K562 (cell line): ENCODE measurements around the gene TLR2. TPM values are rescaled to one million over a fixed set of nuclear protein-coding genes. Genes with fewer than 3 reads are reported as not detected.

Experiments used
- ATAC-seq: fragments of 200-7000 bp; cut with Tn5 transposase; 3 replicates; pipeline ENCODE4 v1.9.1; 2020; ENCODE audit warnings: moderate library complexity
- BruUV-seq: library from RNA; stranded (reverse); fragments of 400-500 nt; replicated peaks from 2 replicates; lab custom pipeline; 2021; lab: Mats Ljungman, UMichigan
- CTCF ChIA-PET: fragments of 300-600 bp; formaldehyde crosslinking; extraction: SDS; loops from one replicate; lab custom pipeline; 2021; ENCODE audit warnings: low intra/inter-chr PET ratio; lab: Yijun Ruan, JAX
- POLR2A ChIA-PET: fragments of 300-600, 350-650 bp; sonication (Branson Sonifier 250); formaldehyde crosslinking; extraction: SDS; loops from one replicate; lab custom pipeline; 2021; ENCODE audit warnings: antibody characterized with exemption, inconsistent platforms; lab: Yijun Ruan, JAX
- DNase-seq, 4 experiments: peaks; one replicate each; pipeline versions ENCODE4 v3.0.0 to v3.0.0-alpha.2; 2011 to 2018; ENCODE audit warnings: low spot score in 3 of 4, mixed read lengths in 3 of 4; ENCODE audit errors: extremely low read depth in 1 of 4
- FAIRE-seq: peaks from 2 replicates; lab custom pipeline; 2011; peaks lifted over from hg19 to GRCh38; lab: Jason Lieb, UNC
- H2AFZ ChIP-seq: 2 replicates; pipeline ENCODE4 v1.6.0; 2011; ENCODE audit warnings: low read depth, low read length, control low read depth, inconsistent platforms
- H3K27ac ChIP-seq: fragments of 200-600 bp; 3 replicates; pipeline ENCODE4 v1.8.0; 2011; ENCODE audit warnings: low read depth, mild to moderate bottlenecking, control low read depth, inconsistent platforms, low read length, moderate library complexity, mixed read lengths; ENCODE audit errors: extremely low read depth
- H3K27me3 ChIP-seq, 2 experiments: fragments of 300-600 bp in 1 of 2; 2 replicates in 1 of 2; 3 replicates in 1 of 2; pipeline versions ENCODE4 v1.6.0 to v1.8.0; 2011; ENCODE audit warnings: inconsistent platforms in 2 of 2, low read length in 2 of 2, mild to moderate bottlenecking in 1 of 2, mixed read lengths in 1 of 2, moderate library complexity in 1 of 2; ENCODE audit not compliant: control insufficient read depth in 2 of 2, insufficient read depth in 2 of 2
- H3K36me3 ChIP-seq: fragments of 300-600 bp; 3 replicates; pipeline ENCODE4 v1.8.0; 2011; ENCODE audit warnings: mild to moderate bottlenecking, low read length, inconsistent platforms; ENCODE audit not compliant: control insufficient read depth, insufficient read depth
- H3K4me1 ChIP-seq, 2 experiments: fragments of 200-600 bp in 1 of 2; replicated peaks in 1 of 2; 2 replicates in 1 of 2; 3 replicates in 1 of 2; pipeline versions ENCODE4 v1.5.1 to v1.8.0; 2011; ENCODE audit warnings: inconsistent platforms in 2 of 2, low read length in 2 of 2, mild to moderate bottlenecking in 1 of 2, mixed read lengths in 1 of 2, moderate library complexity in 1 of 2; ENCODE audit not compliant: control insufficient read depth in 2 of 2, insufficient read depth in 2 of 2
- H3K4me2 ChIP-seq: 2 replicates; pipeline ENCODE4 v1.6.1; 2011; ENCODE audit warnings: low read length, control low read depth, inconsistent platforms, mixed read lengths; ENCODE audit not compliant: insufficient read depth
- H3K4me3 ChIP-seq: fragments of 200-600 bp; sonication (generic), shearing (Covaris generic); 2 replicates; pipeline ENCODE4 v1.5.1; 2016; ENCODE audit warnings: control low read depth, inconsistent platforms
- H3K79me2 ChIP-seq: fragments of 200-600 bp; 3 replicates; pipeline ENCODE4 v1.8.0; 2011; ENCODE audit warnings: low read length, inconsistent platforms; ENCODE audit not compliant: control insufficient read depth, insufficient read depth
- H3K9ac ChIP-seq, 2 experiments: 2 replicates each; pipeline versions ENCODE4 v1.6.0 to v1.6.1; 2011; ENCODE audit warnings: low read depth in 2 of 2, low read length in 2 of 2, control low read depth in 1 of 2, inconsistent platforms in 1 of 2, mild to moderate bottlenecking in 1 of 2, mixed read lengths in 1 of 2; ENCODE audit not compliant: insufficient read depth in 1 of 2
- H3K9me1 ChIP-seq: one replicate; pipeline ENCODE4 v1.6.0; 2011; ENCODE audit warnings: inconsistent platforms, mild to moderate bottlenecking, low read length, moderate library complexity; ENCODE audit not compliant: control insufficient read depth, insufficient read depth
- H3K9me3 ChIP-seq: replicated peaks from 2 replicates; pipeline ENCODE4 v1.5.1; 2011; ENCODE audit warnings: low read depth, low read length, inconsistent platforms; ENCODE audit not compliant: control insufficient read depth, insufficient read depth
- H4K20me1 ChIP-seq: replicated peaks from 2 replicates; pipeline ENCODE4 v1.6.1; 2011; ENCODE audit warnings: low read length, inconsistent platforms, mixed read lengths; ENCODE audit not compliant: control insufficient read depth, insufficient read depth
- CREB3L1 ChIP-seq: fragments of 450-650 bp; IDR thresholded peaks from 2 replicates; pipeline ENCODE4 v1.6.1; 2014; ENCODE audit warnings: low read depth, mild to moderate bottlenecking, moderate library complexity, borderline replicate concordance
- DMBX1 ChIP-seq: fragments of 250-450 bp; sonication (Bioruptor Pico); IDR thresholded peaks from 2 replicates; pipeline ENCODE4 v1.8.0; 2022; ENCODE audit warnings: inconsistent platforms, mild to moderate bottlenecking, moderate library complexity, borderline replicate concordance
- DPF2 ChIP-seq: fragments of 450-650 bp; IDR thresholded peaks from 2 replicates; pipeline ENCODE4 v1.6.1; 2016
- ELK3 ChIP-seq: fragments of 450-650 bp; formaldehyde crosslinking; IDR thresholded peaks from 2 replicates; pipeline ENCODE4 v1.4.0; 2020; ENCODE audit warnings: mild to moderate bottlenecking
- MCM2 ChIP-seq: fragments of 450-650 bp; IDR thresholded peaks from 2 replicates; pipeline ENCODE4 v1.6.1; 2017; ENCODE audit warnings: low read depth, mild to moderate bottlenecking
- MCM7 ChIP-seq, 2 experiments: fragments of 450-650 bp; IDR thresholded peaks; 2 replicates each; pipeline ENCODE4 v1.6.1; 2016 to 2018
- NCOR1 ChIP-seq: fragments of 450-650 bp; IDR thresholded peaks from 2 replicates; pipeline ENCODE4 v1.6.1; 2016; ENCODE audit warnings: mild to moderate bottlenecking, moderate library complexity
- POLR2G ChIP-seq: fragments of 200-400 bp; formaldehyde crosslinking; IDR thresholded peaks from 2 replicates; pipeline ENCODE4 v1.6.1; 2017; ENCODE audit warnings: low read depth, mild to moderate bottlenecking, antibody characterized with exemption, low read length, moderate library complexity
- SRSF9 ChIP-seq: fragments of 200-400 bp; formaldehyde crosslinking; IDR thresholded peaks from 2 replicates; pipeline ENCODE4 v1.6.1; 2017; ENCODE audit warnings: low read depth, low read length, borderline replicate concordance
- YY1 ChIP-seq, 3 experiments: IDR thresholded peaks; 2 replicates each; pipeline ENCODE4 v1.6.1; 2011; ENCODE audit warnings: low read length in 2 of 3, mild to moderate bottlenecking in 2 of 3, moderate library complexity in 2 of 3, borderline replicate concordance in 1 of 3, control low read depth in 1 of 3, low read depth in 1 of 3; ENCODE audit not compliant: insufficient read depth in 3 of 3, insufficient replicate concordance in 2 of 3, control insufficient read depth in 1 of 3, insufficient read length in 1 of 3; ENCODE audit errors: extremely low read depth in 1 of 3
- ZNF551 ChIP-seq: fragments of 250-450 bp; sonication (Bioruptor Pico); IDR thresholded peaks from 2 replicates; pipeline ENCODE4 v1.5.0; 2021; ENCODE audit warnings: mild to moderate bottlenecking, moderate library complexity
- WGBS: fragments of 100-300 bp; shearing (Covaris generic); methylation state at CpG from one replicate; pipeline ENCODE4 v1.1.6; 2016; ENCODE audit warnings: low coverage, mixed read lengths; ENCODE audit not compliant: insufficient coverage; ENCODE audit errors: missing lambda C conversion rate; 5-methylcytosine and 5-hydroxymethylcytosine counted together
- in situ Hi-C: fragments of 300-500 bp; cut with MboI; formaldehyde crosslinking; loops from 4 replicates; pipeline ENCODE4 v1.15.0; 2018; ENCODE audit warnings: inconsistent platforms, mixed read lengths
- intact Hi-C: fragments of 100-400 bp; cut with micrococcal nuclease; formaldehyde crosslinking; loops from 2 replicates; pipeline ENCODE4 v1.14.2; 2022
- polyA plus RNA-seq, 8 experiments: library from polyadenylated mRNA; depleted of rRNA in 4 of 8; stranded (reverse) in 5 of 8; unstranded in 3 of 8; fragments of >200 nt; fragmentation: Nextera tagmentation in 2 of 8; fragmentation: Illumina TruSeq in 1 of 8; extraction: Ambion mirVana in 2 of 8; extraction: Trizol in 1 of 8; gene quantifications; 2 replicates each; pipeline versions ENCODE4 v1.2.1 to v1.2.3, GENCODE V29; 2011 to 2014; ENCODE audit warnings: inconsistent platforms in 1 of 8, missing spikeins in 1 of 8
- total RNA-seq, 7 experiments: library from RNA; depleted of rRNA in 6 of 7; stranded (reverse); fragments of >200 nt in 6 of 7; fragmentation: Illumina TruSeq in 2 of 7; extraction: Trizol in 2 of 7; gene quantifications; 2 replicates each; pipeline versions ENCODE4 v1.2.1 to v1.2.3, GENCODE V29; 2011 to 2021; ENCODE audit warnings: low replicate concordance in 1 of 7
- TF ChIP-seq, protein P1 (sequence below): fragments of 450-650 bp; IDR thresholded peaks from 2 replicates; pipeline ENCODE4 v1.6.1; 2017; ENCODE audit warnings: antibody characterized with exemption, mild to moderate bottlenecking

TLR2 gene
- total and polyA plus RNA-seq, 9 of the 15 experiments (the other 6 are each of a cell fraction or from before 2014, with no cell fraction given) = 0.09 to 0.11 TPM; not detected in 7

DNA sequence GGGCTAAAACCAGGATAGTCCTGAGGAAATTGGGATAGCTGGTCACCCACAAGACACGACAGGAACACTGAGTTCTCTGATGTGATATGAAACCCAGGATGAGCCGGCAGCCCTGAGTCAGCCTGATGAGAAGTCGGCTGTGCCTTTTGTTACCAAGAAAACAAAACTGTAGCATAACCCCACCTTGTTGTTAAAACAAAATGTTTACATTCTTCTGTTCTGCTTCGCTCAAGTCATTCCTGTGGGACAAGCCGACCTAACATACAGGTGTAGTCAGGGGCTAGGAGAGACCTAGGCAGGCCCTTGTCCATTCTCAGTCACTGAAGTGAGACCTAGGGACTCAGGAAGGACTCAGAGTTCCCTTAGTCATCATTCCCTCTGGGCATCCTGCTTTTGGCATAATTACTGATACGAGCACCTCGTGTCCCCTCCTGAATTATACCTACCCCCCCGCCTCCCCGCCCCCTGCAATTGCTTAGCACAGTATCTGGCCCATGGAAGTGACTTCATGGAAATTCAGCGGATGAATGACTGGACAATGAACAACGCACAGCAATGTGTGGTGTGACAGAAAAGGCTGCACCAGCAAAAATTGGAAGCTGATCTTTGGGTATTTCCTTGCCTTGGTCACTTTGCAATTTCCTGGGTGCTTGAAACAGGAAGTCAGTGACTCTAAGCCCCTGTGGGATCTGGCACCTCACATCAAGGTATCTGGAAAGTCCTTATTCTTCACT is 31.9 kb upstream of the TLR2 start:
- in situ Hi-C loops = no loop called here
- BruUV-seq = no TSS peak
- H3K4me1 ChIP-seq = no peaks in the 10 kb centered on the region; a peak in 1 of 5 replicates

More for the DNA sequence above, 31.9 kb upstream of the TLR2 start:
- TF ChIP-seq MCM7 (IDR thresholded peaks at IDR 0.05) (no peak), CREB3L1 (no peak), SRSF9 (no peak), DMBX1 (CRISPR knock-in tag) (no peak), YY1 (IDR thresholded peaks at IDR 0.05; ENCODE audit: borderline replicate concordance in 1 of 3, control insufficient read depth in 1 of 3, extremely low read depth in 1 of 3, insufficient read depth in 3 of 3, insufficient read length in 1 of 3, insufficient replicate concordance in 2 of 3, low read depth in 1 of 3, low read length in 2 of 3) (no peak), NCOR1 (no peak), DPF2 (no peak), POLR2G (no peak), ZNF551 (CRISPR knock-in tag) (no peak), ELK3 (CRISPR knock-in tag) (no peak), MCM2 (no peak)
- TF ChIP-seq, protein P1, sequence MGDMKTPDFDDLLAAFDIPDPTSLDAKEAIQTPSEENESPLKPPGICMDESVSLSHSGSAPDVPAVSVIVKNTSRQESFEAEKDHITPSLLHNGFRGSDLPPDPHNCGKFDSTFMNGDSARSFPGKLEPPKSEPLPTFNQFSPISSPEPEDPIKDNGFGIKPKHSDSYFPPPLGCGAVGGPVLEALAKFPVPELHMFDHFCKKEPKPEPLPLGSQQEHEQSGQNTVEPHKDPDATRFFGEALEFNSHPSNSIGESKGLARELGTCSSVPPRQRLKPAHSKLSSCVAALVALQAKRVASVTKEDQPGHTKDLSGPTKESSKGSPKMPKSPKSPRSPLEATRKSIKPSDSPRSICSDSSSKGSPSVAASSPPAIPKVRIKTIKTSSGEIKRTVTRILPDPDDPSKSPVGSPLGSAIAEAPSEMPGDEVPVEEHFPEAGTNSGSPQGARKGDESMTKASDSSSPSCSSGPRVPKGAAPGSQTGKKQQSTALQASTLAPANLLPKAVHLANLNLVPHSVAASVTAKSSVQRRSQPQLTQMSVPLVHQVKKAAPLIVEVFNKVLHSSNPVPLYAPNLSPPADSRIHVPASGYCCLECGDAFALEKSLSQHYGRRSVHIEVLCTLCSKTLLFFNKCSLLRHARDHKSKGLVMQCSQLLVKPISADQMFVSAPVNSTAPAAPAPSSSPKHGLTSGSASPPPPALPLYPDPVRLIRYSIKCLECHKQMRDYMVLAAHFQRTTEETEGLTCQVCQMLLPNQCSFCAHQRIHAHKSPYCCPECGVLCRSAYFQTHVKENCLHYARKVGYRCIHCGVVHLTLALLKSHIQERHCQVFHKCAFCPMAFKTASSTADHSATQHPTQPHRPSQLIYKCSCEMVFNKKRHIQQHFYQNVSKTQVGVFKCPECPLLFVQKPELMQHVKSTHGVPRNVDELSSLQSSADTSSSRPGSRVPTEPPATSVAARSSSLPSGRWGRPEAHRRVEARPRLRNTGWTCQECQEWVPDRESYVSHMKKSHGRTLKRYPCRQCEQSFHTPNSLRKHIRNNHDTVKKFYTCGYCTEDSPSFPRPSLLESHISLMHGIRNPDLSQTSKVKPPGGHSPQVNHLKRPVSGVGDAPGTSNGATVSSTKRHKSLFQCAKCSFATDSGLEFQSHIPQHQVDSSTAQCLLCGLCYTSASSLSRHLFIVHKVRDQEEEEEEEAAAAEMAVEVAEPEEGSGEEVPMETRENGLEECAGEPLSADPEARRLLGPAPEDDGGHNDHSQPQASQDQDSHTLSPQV = no peak
- CTCF ChIA-PET = no interaction called here
- POLR2A ChIA-PET = interaction anchor here (0.6 kb wide), 1 partner anchor 165 kb away, joined by 3 read pairs; no protein-coding TSS in a partner anchor
- Histone ChIP-seq H3K27me3 (peaks cover 4 to 18% of the 10 kb centered on the region in 2 experiments; a peak in 3 of 5 replicates), H3K4me3 (no peak overlapping the region), H4K20me1 (no peaks in the 10 kb centered on the region), H2AFZ (peak overlapping the region; percentile 18; the same call in 1 of the 2 replicates), H3K9me1 (no peaks in the 10 kb centered on the region), H3K9ac (no peak overlapping the region), H3K36me3 (no peaks in the 10 kb centered on the region), H3K27ac (no peak overlapping the region), H3K9me3 (no peaks in the 10 kb centered on the region), H3K4me2 (no peak overlapping the region), H3K79me2 (no peaks in the 10 kb centered on the region)
- intact Hi-C loops = no loop called here
- DNase-seq (no peak), ATAC-seq (no peak), FAIRE-seq (no peak)
- 5% methylated on average over 11 of the region's 11 CpGs for WGBS
